ENCODE results near the gene TIFAB.

Gene TIFAB

DNA sequence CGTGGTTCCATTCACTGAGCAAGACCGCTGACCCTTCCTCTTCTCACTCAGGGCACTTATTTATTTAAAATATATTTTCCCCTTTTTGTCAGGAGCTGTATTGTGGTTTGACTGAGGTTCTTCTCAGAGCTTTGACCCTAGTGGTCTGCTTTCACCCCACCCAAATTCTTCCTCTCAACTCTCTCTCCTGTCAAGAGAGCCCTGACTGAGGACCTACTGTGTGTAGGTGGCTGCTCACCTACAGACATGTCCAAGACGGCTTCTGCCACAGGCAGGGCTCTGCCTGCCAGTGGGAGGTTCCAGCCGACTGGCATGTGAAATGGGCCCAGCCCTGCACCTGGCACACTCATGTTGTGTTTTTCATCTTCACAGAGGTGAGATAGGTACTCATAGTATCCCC is 10.2 kb downstream of the TIFAB start:
- POLR2A ChIA-PET = no interaction called here
- no peaks in the 10 kb centered on the region for H3K9me3 ChIP-seq (ENCODE audit: control insufficient read depth, insufficient read depth, low read depth, low read length)
- CTCF ChIA-PET = interaction anchor here (2.1 to 3.1 kb wide), 3 partner anchors 16 to 20 kb away, joined by 11 to 21 read pairs (median 17); no protein-coding TSS in a partner anchor
- no peak overlapping the region for H3K4me3 ChIP-seq (ENCODE audit: low read depth, low read length)
- no peaks in the 10 kb centered on the region for H3K36me3 ChIP-seq (ENCODE audit: control insufficient read depth in 2 of 2, insufficient read depth in 1 of 2, low read length in 2 of 2)
- TF ChIP-seq ZNF350 (tag by site-specific recombination; IDR thresholded peaks at IDR 0.05) = no peak
- no peak for TF ChIP-seq ZNF174 (tag by site-specific recombination; IDR thresholded peaks at IDR 0.05)
- TF ChIP-seq ZFP41 (tag by site-specific recombination; IDR thresholded peaks at IDR 0.05; ENCODE audit: borderline replicate concordance) = no peak
- H3K4me1 ChIP-seq (ENCODE audit: control insufficient read depth, insufficient read depth, low read length) = no peaks in the 10 kb centered on the region
- no peak overlapping the region for H3K27ac ChIP-seq (ENCODE audit: extremely low read depth, low read depth, low read length)

DNA sequence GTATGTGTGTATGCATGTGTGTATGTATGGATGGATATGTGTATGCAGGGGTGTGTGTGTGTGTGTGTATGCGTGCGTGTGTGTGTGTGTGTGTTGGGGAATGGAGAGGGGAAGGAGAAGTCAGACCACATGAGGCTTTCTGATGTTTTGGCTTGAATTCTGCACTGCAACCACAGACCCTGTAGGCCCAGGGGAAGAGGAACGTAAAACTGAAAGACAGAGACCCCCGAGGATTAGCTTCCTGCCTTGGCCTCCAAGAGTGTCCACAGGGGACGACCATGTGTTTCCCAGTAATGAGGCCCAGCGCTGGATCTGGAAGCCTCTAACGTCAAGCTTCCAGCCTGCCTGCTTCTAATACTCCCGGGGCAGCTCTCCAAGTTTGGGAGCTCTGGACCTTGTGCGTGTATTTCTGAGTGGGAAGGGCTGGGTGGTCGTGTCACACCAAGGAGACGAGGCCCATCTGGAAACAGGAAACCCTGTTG is 10.8 kb downstream of the TIFAB start:
- ChIA-PET CTCF (interaction anchor here (0.6 to 3.1 kb wide), 5 partner anchors 16 to 107 kb away, joined by 3 to 21 read pairs (median 11); no protein-coding TSS in a partner anchor), POLR2A (no interaction called here)
- H3K4me3 ChIP-seq (ENCODE audit: low read depth, low read length) = no peak overlapping the region
- H3K27ac ChIP-seq (ENCODE audit: extremely low read depth, low read depth, low read length) = no peak overlapping the region
- H3K36me3 ChIP-seq (ENCODE audit: control insufficient read depth in 2 of 2, insufficient read depth in 1 of 2, low read length in 2 of 2) = no peaks in the 10 kb centered on the region
- no peaks in the 10 kb centered on the region for H3K4me1 ChIP-seq (ENCODE audit: control insufficient read depth, insufficient read depth, low read length)
- TF ChIP-seq, protein P1, sequence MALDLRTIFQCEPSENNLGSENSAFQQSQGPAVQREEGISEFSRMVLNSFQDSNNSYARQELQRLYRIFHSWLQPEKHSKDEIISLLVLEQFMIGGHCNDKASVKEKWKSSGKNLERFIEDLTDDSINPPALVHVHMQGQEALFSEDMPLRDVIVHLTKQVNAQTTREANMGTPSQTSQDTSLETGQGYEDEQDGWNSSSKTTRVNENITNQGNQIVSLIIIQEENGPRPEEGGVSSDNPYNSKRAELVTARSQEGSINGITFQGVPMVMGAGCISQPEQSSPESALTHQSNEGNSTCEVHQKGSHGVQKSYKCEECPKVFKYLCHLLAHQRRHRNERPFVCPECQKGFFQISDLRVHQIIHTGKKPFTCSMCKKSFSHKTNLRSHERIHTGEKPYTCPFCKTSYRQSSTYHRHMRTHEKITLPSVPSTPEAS (tag by site-specific recombination; IDR thresholded peaks at IDR 0.05) = peak; percentile 76
- no peak for TF ChIP-seq CTCF (tag by site-specific recombination; IDR thresholded peaks at IDR 0.05)
- H3K9me3 ChIP-seq (ENCODE audit: control insufficient read depth, insufficient read depth, low read depth, low read length) = no peaks in the 10 kb centered on the region

DNA sequence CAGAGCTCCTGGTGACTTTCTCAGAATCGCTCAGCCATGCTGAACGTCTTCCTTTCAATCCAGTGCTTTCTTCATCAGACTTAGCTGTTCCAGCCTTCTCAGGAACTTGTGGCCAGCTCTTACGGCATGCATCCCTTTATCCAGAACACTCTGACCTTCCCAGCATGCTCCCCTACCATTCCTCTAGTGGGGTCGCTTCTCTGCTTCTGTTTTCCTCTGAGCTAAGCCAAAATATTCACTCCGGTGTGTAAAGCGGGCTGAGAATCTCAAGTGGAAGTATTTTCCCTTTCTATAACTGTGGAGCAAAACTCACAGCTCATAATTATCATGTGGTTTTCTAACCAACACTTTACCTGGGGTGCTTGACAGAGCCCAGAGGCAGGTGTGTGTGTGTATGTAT is 11.2 kb downstream of the TIFAB start:
- H3K27ac ChIP-seq (ENCODE audit: extremely low read depth, low read depth, low read length) = no peak overlapping the region

GRCh38 chr5:135439231-135440205 is 12.6 kb downstream of the TIFAB start:
- ChIA-PET POLR2A (no interaction called here), CTCF (interaction anchor here (1.8 to 3.1 kb wide), 5 partner anchors 14 to 121 kb away, joined by 5 to 21 read pairs (median 17); no protein-coding TSS in a partner anchor)
- H3K36me3 ChIP-seq (ENCODE audit: control insufficient read depth in 2 of 2, insufficient read depth in 1 of 2, low read length in 2 of 2) = no peaks in the 10 kb centered on the region
- H3K9me3 ChIP-seq (ENCODE audit: control insufficient read depth, insufficient read depth, low read depth, low read length) = no peaks in the 10 kb centered on the region
- no peaks in the 10 kb centered on the region for H3K4me1 ChIP-seq (ENCODE audit: control insufficient read depth, insufficient read depth, low read length)
- H3K27ac ChIP-seq (ENCODE audit: extremely low read depth, low read depth, low read length) = no peak overlapping the region
- H3K4me3 ChIP-seq (ENCODE audit: low read depth, low read length) = no peak overlapping the region
- TF ChIP-seq RBAK (tag by site-specific recombination; IDR thresholded peaks at IDR 0.05) (no peak), OSR2 (tag by site-specific recombination; IDR thresholded peaks at IDR 0.05) (no peak), ZNF2 (tag by site-specific recombination; IDR thresholded peaks at IDR 0.05) (no peak), SP3 (tag by site-specific recombination; IDR thresholded peaks at IDR 0.05) (no peak), ZXDB (tag by site-specific recombination; IDR thresholded peaks at IDR 0.05) (no peak), ZNF311 (tag by site-specific recombination; IDR thresholded peaks at IDR 0.05; ENCODE audit: borderline replicate concordance) (no peak), ZNF391 (tag by site-specific recombination; IDR thresholded peaks at IDR 0.05; ENCODE audit: borderline replicate concordance, low read depth) (no peak), ZBTB20 (tag by site-specific recombination; IDR thresholded peaks at IDR 0.05) (no peak), ZNF140 (tag by site-specific recombination; IDR thresholded peaks at IDR 0.05) (no peak), ZNF510 (tag by site-specific recombination; IDR thresholded peaks at IDR 0.05; ENCODE audit: insufficient replicate concordance) (no peak), SCRT2 (tag by site-specific recombination; IDR thresholded peaks at IDR 0.05) (no peak)
- TF ChIP-seq, protein P2, sequence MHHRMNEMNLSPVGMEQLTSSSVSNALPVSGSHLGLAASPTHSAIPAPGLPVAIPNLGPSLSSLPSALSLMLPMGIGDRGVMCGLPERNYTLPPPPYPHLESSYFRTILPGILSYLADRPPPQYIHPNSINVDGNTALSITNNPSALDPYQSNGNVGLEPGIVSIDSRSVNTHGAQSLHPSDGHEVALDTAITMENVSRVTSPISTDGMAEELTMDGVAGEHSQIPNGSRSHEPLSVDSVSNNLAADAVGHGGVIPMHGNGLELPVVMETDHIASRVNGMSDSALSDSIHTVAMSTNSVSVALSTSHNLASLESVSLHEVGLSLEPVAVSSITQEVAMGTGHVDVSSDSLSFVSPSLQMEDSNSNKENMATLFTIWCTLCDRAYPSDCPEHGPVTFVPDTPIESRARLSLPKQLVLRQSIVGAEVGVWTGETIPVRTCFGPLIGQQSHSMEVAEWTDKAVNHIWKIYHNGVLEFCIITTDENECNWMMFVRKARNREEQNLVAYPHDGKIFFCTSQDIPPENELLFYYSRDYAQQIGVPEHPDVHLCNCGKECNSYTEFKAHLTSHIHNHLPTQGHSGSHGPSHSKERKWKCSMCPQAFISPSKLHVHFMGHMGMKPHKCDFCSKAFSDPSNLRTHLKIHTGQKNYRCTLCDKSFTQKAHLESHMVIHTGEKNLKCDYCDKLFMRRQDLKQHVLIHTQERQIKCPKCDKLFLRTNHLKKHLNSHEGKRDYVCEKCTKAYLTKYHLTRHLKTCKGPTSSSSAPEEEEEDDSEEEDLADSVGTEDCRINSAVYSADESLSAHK (tag by site-specific recombination; IDR thresholded peaks at IDR 0.05) = no peak

More for the DNA sequence above, 11.2 kb downstream of the TIFAB start:
- H3K4me1 ChIP-seq (ENCODE audit: control insufficient read depth, insufficient read depth, low read length) = no peaks in the 10 kb centered on the region
- H3K9me3 ChIP-seq (ENCODE audit: control insufficient read depth, insufficient read depth, low read depth, low read length) = no peaks in the 10 kb centered on the region
- H3K4me3 ChIP-seq (ENCODE audit: low read depth, low read length) = no peak overlapping the region
- TF ChIP-seq ZNF416 (tag by site-specific recombination; IDR thresholded peaks at IDR 0.05) (no peak), ZNF596 (tag by site-specific recombination; IDR thresholded peaks at IDR 0.05) (no peak), SETDB1 (IDR thresholded peaks at IDR 0.05; ENCODE audit: insufficient read length, low read length) (no peak), ZNF544 (tag by site-specific recombination; IDR thresholded peaks at IDR 0.05) (no peak), ZBTB20 (tag by site-specific recombination; IDR thresholded peaks at IDR 0.05) (no peak), IKZF3 (tag by site-specific recombination; IDR thresholded peaks at IDR 0.05) (no peak), ZNF223 (tag by site-specific recombination; IDR thresholded peaks at IDR 0.05) (no peak), KLF16 (tag by site-specific recombination; IDR thresholded peaks at IDR 0.05) (no peak), ZNF394 (tag by site-specific recombination; IDR thresholded peaks at IDR 0.05; ENCODE audit: borderline replicate concordance) (no peak), ZFP41 (tag by site-specific recombination; IDR thresholded peaks at IDR 0.05; ENCODE audit: borderline replicate concordance) (no peak), ZNF184 (tag by site-specific recombination; IDR thresholded peaks at IDR 0.05) (no peak), ZEB2 (tag by site-specific recombination; IDR thresholded peaks at IDR 0.05) (no peak), OSR2 (tag by site-specific recombination; IDR thresholded peaks at IDR 0.05) (no peak), SP3 (tag by site-specific recombination; IDR thresholded peaks at IDR 0.05) (no peak), ZNF777 (tag by site-specific recombination; IDR thresholded peaks at IDR 0.05; ENCODE audit: borderline replicate concordance) (no peak)
- POLR2A ChIA-PET = no interaction called here
- no peaks in the 10 kb centered on the region for H3K36me3 ChIP-seq (ENCODE audit: control insufficient read depth in 2 of 2, insufficient read depth in 1 of 2, low read length in 2 of 2)
- CTCF ChIA-PET = interaction anchor here (0.5 to 3.1 kb wide), 6 partner anchors 15 to 118 kb away, joined by 3 to 21 read pairs (median 8); no protein-coding TSS in a partner anchor
